Measurements from ENCODE around the gene EMILIN1. TPM values are rescaled to one million over a fixed set of nuclear protein-coding genes. Genes with fewer than 3 reads are reported as not detected.
"Not testable (repeated sequence)": the region's sequence is repeated elsewhere in the genome, so short reads cannot be mapped to it uniquely, and the experiment has no call there.

Gene EMILIN1
- total and polyA plus RNA-seq, 9 donors, result 8.6 to 321 (median 183) TPM

GRCh38 chr2:27109083-27109482, 30.7 kb downstream of the EMILIN1 start:
- 97 to 99% (median 98%) methylated on average over 3 of the region's 3 CpGs for WGBS, 3 donors
- no peaks in the 10 kb centered on the region for H3K36me3 ChIP-seq
- intact Hi-C loops (cut with DNase I), result no loop called here
- no peak overlapping the region for H3K4me3 ChIP-seq
- TF ChIP-seq EP300 (IDR thresholded peaks at IDR 0.05), result no peak
- TF ChIP-seq CTCF (IDR thresholded peaks at IDR 0.05), result no peak
- no peak for TF ChIP-seq POLR2A (IDR thresholded peaks at IDR 0.05)
- no peaks in the 10 kb centered on the region for H3K9me3 ChIP-seq
- no peaks in the 10 kb centered on the region for H3K4me1 ChIP-seq (ENCODE audit: insufficient read depth)
- DNase-seq, result no peak
- no peak overlapping the region for H3K27ac ChIP-seq
- H3K27me3 ChIP-seq, result no peaks in the 10 kb centered on the region

DNA sequence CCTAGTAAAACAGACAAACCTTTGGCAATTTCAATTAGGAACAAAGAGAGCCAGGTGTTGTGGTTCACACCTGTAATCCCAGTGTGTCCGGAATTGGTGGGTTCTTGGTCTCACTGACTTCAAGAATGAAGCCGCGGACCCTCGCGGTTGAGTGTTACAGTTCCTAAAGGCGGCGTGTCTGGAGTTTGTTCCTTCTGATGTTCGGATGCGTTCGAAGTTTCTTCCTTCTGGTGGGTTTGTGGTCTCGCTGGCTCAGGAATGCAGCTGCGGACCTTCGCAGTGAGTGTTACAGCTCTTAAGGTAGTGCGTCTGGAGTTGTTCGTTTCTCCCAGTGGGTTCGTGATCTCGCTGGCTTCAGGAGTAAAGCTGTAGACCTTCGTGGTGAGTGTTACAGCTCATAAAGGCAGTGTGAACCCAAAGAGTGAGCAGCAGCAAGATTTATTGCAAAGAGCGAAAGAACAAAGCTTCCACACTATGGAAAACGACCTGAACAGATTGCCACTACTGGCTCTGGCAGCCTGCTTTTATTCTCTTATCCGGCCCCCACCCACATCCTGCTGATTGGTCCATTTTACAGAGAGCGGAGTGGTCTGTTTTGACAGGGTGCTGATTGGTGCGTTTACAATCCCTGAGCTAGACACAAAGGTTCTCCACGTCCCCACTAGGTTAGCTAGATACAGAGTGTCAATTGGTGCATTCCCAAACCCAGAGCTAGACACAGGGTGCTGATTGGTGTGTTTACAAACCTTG, 32.4 kb downstream of the EMILIN1 start:
- DNase-seq; H3K4me1 ChIP-seq (ENCODE audit: insufficient read depth); H3K27ac ChIP-seq; H3K9me3 ChIP-seq; intact Hi-C loops (cut with DNase I); H3K27me3 ChIP-seq; H3K36me3 ChIP-seq; H3K4me3 ChIP-seq: not testable (repeated sequence)
- WGBS, 3 donors, result 81 to 83% (median 82%) methylated on average over 24 of the region's 24 CpGs

DNA sequence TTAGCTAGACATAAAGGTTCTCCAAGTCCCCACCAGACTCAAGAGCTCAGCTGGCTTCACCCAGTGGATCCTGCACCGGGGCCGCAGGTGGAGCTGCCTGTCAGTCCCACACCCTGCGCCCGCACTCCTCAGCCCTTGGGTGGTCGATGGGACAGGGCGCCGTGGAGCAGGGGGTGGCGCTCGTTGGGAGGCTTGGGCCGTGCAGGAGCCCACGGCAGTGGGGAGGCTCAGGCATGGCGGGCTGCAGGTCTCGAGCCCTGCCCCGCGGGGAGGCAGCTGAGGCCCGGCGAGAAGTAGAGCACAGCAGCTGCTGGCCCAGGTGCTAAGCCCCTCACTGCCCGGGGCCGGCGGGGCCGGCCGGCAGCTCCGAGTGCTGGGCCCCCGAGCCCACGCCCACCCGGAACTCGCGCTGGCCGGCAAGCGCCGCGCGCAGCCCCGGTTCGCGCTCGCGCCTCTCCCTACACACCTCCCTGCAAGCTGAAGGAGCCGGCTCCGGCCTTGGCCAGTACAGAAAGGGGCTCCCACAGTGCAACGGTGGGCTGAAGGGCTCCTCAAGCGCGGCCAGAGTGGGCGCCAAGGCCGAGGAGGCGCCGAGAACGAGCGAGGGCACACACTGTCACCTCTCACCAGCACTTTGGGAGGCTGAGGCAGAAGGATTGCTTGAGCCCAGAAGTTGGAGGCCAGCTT, 33.1 kb downstream of the EMILIN1 start:
- WGBS, 3 donors, result 93 to 94% (median 94%) methylated on average over 48 to 49 of the region's 49 CpGs
- H3K4me3 ChIP-seq; H3K27me3 ChIP-seq; DNase-seq; H3K36me3 ChIP-seq; intact Hi-C loops (cut with DNase I); H3K4me1 ChIP-seq (ENCODE audit: insufficient read depth); H3K9me3 ChIP-seq; H3K27ac ChIP-seq: not testable (repeated sequence)

- TF ChIP-seq EP300 (IDR thresholded peaks at IDR 0.05), result no peak
- no peak for TF ChIP-seq POLR2A (IDR thresholded peaks at IDR 0.05)
- TF ChIP-seq CTCF (IDR thresholded peaks at IDR 0.05), result no peak
- intact Hi-C loops (cut with DNase I), result no loop called here
- no peaks in the 10 kb centered on the region for H3K36me3 ChIP-seq
- no peaks in the 10 kb centered on the region for H3K9me3 ChIP-seq
- WGBS, 3 donors, result 69 to 79% (median 78%) methylated on average over 2 of the region's 2 CpGs
- no peaks in the 10 kb centered on the region for H3K27me3 ChIP-seq
- no peak overlapping the region for H3K4me3 ChIP-seq
- no peak overlapping the region for H3K27ac ChIP-seq
- peaks cover 4% of the 10 kb centered on the region for H3K4me1 ChIP-seq (ENCODE audit: insufficient read depth)
- DNase-seq, result no peak
Observed at GRCh38 chr2:27115519-27115918, 37.1 kb downstream of the EMILIN1 start.

DNA sequence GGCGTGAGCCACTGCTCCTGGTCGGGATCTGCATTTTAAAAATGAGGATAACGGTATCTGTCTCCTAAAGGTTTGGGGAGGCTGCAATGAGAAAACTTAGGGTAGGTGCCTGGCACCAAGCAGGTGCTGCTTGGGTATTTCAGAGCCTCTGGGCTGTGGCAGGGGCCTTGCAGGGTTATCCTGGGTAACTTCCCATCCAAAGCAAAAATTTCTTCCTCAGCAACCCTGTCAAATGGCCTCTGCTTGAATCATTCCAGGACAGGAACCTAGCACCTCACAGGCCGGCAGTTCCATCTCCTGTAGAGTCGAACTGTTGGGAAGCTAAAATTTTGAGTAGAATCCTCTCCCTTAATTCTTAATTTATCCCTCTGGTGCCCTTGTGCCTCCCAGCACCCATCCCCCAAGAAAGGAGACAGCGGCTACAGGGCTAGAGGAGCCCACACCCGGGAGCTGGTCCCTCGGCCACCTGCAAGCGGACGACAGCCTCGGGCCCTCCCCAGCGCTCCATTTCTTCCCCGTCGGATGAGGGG, 39.6 kb downstream of the EMILIN1 start:
- H3K4me1 ChIP-seq (ENCODE audit: insufficient read depth), result peaks cover 4% of the 10 kb centered on the region
- H3K27ac ChIP-seq, result no peak overlapping the region
- no peaks in the 10 kb centered on the region for H3K9me3 ChIP-seq
- WGBS, 3 donors, result 22 to 31% (median 28%) methylated on average over 13 to 14 of the region's 14 CpGs
- intact Hi-C loops (cut with DNase I), result no loop called here
- TF ChIP-seq POLR2A (IDR thresholded peaks at IDR 0.05), result no peak
- TF ChIP-seq EP300 (IDR thresholded peaks at IDR 0.05), result no peak
- TF ChIP-seq CTCF (IDR thresholded peaks at IDR 0.05), result no peak
- H3K27me3 ChIP-seq, result no peaks in the 10 kb centered on the region
- peak in 1 of 5 donors; percentile 40 for DNase-seq
- peak overlapping the region; percentile 42 for H3K4me3 ChIP-seq
- H3K36me3 ChIP-seq, result no peaks in the 10 kb centered on the region
